HS-5 (cell line): ENCODE data around the gene MAF.

Source experiments
- DNase-seq: peaks from one replicate; pipeline ENCODE4 v3.0.0-alpha.2; 2012; ENCODE audit warnings: low read depth

The MAF gene

DNA sequence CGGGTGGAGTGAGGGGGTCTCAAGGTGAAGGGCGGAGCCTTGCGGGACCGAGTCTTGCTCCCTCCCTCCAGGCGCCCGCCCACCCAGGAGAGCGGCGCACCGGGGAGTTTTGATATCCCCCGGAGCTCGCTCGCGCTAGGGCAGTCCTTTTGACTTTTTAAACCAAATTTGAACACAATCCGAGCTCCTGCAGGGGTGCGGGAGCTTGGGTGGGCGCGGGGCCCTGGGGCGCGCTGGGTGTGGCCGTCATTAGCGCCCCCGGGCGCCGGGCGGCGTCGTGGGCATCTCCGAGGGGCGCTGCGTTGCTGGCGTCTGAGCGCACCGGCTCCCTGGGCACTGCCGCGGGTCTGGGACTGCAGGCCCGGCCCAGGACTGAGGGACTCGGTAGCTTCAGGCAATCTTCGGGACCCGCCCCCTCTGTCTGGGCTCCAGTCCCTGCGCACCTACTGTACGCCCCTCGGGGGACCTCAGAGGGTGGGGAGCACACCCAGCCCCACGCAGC is 10.9 kb downstream of the MAF start:
- DNase-seq = no peak

DNA sequence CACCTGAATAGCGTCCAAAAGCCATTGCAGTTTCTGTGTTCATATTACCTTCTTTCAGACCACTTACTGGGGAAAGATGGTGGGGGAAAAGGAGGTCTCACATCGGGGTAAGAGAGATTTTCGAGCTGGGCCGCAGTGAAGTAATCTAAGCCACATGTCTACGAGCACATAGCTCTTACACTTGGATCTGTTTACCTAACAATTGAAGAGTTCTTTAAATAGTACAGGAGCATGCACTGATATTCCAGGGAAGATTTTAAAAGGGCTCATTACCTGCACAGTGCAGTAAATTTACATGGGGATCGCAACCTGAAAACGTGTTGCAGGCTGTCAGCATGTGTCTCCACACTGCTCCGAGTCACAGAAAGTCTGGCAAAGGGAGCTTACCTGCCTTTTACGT is 12.6 kb downstream of the MAF start:
- no peak for DNase-seq

DNA sequence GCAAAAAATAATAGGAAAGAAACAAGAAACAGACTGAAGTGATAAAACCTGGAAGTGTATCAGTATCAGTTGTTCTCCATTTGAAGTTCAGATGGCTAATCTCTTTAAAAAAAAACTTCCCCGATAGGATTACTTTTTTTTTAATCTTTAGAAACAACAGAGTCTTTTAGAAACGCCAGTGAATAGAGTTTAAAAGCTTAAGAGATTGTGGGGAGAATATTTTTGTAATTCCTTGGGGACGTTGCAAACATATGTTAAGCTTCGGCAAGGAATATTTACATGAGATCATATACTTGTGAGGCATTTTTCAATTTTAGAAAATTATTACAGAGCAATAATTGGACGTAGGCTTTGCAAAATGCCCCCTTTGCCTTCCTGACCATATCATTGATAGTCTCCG is 13.2 kb downstream of the MAF start:
- no peak for DNase-seq

DNA sequence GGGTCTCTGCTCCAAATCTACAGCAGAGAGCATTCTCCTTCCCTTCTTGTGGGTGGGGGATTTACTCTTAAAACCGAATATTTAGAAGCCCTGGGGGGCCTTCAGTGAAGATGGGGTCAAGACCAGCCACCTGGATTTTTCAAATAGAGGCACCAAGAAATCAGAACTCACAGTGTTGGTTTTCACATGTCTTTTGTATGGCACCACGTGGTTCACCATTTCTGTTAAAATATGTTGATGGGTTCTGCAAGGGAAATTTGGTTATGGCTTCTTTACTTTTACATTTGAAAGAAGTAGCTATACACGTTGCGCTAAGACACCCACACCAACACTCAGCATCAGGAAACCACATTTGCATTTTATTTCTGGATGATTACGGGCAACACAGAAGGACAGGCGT is 17.7 kb downstream of the MAF start:
- no peak for DNase-seq

DNA sequence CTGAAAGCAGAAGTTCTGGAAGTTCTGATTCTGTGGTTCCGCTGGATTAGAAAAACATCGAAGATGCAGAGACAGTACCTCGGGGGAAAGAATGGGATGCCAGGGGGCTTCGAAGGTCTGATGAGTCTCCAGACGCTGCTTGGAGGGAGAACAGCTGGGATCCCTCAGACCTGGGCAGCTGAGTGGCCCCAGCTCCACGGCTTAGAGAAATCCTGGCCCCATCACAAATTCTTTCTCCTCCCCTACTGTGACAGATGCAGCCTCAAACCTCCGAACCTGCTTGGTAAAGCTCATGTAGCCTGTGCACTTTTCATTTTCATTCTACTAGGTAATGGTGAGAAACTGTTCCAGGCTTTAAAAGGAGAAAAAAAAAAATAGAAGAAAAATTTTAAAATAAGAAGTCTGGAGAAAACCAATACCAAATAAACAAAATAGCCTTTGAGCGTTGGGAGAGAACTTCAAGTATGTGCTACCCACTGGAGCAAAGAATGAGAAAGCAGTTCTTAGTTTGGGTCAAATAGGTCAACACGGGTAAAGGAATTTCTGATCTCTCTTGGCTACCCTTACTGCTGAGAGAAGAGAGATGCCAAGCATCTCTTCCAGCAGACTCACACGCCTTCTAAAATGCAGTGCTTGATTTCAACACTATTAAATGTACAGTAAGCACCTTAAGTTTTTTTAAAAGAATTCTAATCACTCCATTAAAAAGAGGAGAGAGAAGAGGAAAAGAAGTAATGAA is 19.9 kb downstream of the MAF start:
- no peak for DNase-seq

DNA sequence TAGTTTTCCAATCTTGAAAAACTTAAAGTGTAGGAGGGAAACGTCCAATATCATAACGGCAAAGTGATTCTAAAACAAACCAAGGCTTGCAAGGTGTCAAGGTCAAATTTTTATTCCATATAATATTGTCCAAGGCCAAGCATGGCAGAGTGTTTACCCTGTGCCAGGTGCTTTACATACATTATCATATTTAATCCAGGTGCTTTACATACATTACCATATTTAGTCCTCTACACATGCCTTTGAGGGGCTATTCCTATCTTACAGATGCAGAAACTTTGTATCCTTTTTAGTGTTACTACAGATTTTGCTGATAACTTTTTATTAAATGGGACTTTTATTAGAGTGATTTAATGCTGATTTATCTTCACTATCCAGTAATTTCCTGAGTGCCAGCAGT is 23.9 kb downstream of the MAF start:
- DNase-seq = no peak

DNA sequence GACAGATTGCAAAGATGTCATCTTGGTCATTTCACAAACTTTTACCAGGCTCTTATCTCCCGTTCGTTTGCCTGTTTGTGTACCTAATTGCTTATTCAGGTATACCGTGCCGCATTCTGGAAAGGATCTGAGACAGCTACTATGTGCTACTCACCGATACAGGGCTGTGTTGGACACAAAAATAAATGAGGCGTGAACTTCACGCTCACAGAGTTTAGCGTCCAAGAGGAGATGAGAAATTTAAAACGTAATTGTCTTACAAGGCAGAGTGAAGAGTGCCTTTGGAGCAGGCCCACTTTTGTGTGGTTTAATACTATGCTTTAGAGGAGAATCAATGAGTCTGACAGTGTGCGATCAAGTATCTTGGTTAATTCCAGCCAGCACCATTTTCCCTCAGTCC is 26.7 kb downstream of the MAF start:
- DNase-seq = no peak

GRCh38 chr16:79573071-79573470 is 27.5 kb downstream of the MAF start:
- DNase-seq = no peak

DNA sequence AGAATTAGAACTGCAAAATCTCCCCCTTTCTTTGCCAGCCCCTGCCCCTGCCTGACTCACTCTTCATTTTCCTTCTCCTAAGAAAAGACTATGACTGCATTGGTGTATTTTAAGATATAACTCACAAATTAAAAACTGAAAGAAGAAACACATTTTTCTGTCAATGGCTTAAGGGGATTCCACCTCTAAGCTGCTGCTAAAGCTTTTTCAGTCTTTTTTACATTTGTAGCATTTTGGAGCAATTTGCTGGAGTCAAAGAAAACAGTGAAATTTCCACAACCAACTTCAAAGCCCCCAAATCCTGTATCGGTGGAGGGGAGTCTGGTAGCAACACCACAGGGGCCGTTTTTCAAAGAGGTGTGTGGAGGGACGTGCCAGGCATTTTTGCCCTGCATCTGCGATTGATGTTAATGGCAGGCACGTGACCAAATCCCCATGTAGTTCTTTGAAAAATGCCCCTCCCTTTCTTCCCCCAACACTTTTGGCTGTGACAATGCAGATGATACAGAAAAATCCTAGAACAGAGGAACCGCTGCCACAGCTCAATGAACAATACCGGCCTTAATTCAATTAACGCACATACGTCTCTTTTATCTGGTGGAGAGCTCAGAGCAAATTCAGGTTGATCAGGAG is 28.5 kb downstream of the MAF start:
- no peak for DNase-seq

- DNase-seq = no peak
Observed at GRCh38 chr16:79571065-79571902, 29.3 kb downstream of the MAF start.

DNA sequence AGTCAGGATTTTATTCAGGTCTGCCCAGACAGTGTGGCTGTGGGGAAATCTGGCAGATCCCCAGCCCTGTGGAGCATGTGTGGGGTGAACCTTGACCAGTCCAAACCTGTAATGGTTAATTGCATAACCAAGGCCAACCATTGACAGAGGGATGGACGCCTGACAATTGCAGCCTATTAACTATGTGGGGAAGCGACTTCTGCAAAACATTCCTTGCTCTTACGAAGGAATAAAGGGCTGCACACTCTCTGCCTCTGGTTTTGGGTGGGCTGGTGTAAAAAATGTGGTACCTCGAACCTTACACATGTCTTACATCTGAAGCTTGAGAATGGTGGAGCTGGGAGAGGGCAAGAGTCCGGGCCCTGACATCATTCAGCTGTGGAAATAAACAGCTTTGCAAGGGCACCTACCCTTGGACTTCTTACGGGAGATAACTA is 35.8 kb downstream of the MAF start:
- no peak for DNase-seq

GRCh38 chr16:79563921-79564320 is 36.6 kb downstream of the MAF start:
- DNase-seq = no peak

- DNase-seq = no peak
Observed at GRCh38 chr16:79562166-79562823, 38.2 kb downstream of the MAF start.

GRCh38 chr16:79561729-79562128 is 38.8 kb downstream of the MAF start:
- DNase-seq = no peak

DNA sequence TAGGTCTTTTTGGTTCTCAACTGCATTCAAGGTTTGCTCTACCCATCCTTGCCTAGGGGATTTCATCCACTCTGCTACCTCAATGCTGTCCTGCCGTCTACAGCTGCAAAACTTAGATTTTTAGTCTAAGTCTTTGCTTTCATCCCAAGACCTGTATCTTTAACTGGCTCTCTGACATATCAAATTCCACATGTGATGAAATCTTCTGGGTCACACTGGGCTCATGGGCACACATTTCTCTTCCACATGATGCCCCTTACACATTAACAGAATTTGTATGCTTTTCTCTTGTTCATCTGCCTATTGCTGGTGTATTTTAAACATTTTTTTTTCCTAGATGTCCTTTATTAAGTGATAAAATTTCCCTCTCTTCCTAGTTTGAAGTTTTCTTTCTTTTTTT is 39.6 kb downstream of the MAF start:
- no peak for DNase-seq

DNA sequence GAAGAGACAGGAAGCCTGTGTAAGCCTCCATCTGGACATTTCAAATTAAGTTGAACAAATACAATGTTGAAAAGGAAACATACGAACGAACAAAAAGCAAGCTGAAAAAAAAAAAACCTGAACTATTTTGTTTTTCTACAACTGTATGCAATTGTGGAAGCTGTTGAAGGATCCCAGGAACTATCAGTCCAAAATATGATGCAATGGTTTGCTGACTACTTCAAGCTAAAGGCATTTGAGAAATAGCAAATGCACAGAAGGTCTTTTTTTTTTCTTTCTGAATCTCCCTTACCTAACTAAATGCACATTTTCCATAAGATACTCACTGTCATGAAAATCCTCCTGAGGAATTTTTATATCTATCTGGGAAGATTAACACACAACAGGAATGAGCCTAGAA is 40.2 kb downstream of the MAF start:
- no peak for DNase-seq

- DNase-seq = no peak
Observed at GRCh38 chr16:79559532-79559931, 41.0 kb downstream of the MAF start.

- no peak for DNase-seq
Observed at GRCh38 chr16:79557421-79557820, 43.1 kb downstream of the MAF start.

DNA sequence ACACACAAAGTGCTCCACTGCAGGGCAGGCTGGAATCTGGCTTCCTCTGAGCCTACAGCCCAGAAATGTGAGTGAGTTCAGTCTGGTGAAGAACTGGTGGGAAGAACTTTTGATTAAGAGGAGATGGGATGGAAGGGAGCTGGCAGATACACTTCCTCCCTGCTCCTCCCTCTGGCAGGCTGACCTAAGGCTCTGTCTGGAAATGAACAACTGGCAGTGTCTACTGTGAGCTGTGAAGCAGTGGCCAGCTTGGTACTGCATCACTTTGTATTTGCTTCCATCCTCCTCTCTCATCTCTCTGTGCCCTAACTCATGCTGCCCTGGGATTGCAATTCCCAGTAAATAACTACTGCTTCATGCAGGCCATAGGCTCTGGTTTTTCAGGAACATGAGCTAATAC is 45.6 kb downstream of the MAF start:
- DNase-seq = no peak

GRCh38 chr16:79550373-79550772 is 50.2 kb downstream of the MAF start:
- DNase-seq = no peak

GRCh38 chr16:79547085-79547484 is 53.5 kb downstream of the MAF start:
- DNase-seq = no peak
